Effector memory CD4-positive, alpha-beta T cell (primary cell): ENCODE results near the gene PALLD.

Experiments
- DNase-seq, 3 donors: peaks; one replicate each; pipeline ENCODE4 v3.0.0-alpha.2; 2020
- H3K27ac ChIP-seq: 2 replicates; pipeline ENCODE4 v1.7.0; 2013; ENCODE audit warnings: mild to moderate bottlenecking, low read length, moderate library complexity; ENCODE audit not compliant: insufficient read depth, poor library complexity, severe bottlenecking
- H3K27me3 ChIP-seq: replicated peaks from 2 replicates; pipeline ENCODE4 v1.7.0; 2013; ENCODE audit warnings: mild to moderate bottlenecking, low read length; ENCODE audit not compliant: insufficient read depth, control insufficient read depth, poor library complexity, severe bottlenecking
- H3K36me3 ChIP-seq: 2 replicates; pipeline ENCODE4 v1.7.0; 2013; ENCODE audit warnings: mild to moderate bottlenecking, low read length, moderate library complexity; ENCODE audit not compliant: control insufficient read depth, insufficient read depth
- H3K4me1 ChIP-seq: 2 replicates; pipeline ENCODE4 v1.7.0; 2013; ENCODE audit warnings: low read length, mild to moderate bottlenecking; ENCODE audit not compliant: control insufficient read depth, insufficient read depth, poor library complexity, severe bottlenecking
- H3K4me3 ChIP-seq: 2 replicates; pipeline ENCODE4 v1.7.0; 2013; ENCODE audit warnings: low read length, low read depth, mild to moderate bottlenecking; ENCODE audit not compliant: insufficient read depth, poor library complexity, severe bottlenecking
- H3K9me3 ChIP-seq: 2 replicates; pipeline ENCODE4 v1.7.0; 2013; ENCODE audit warnings: mild to moderate bottlenecking, low read length, moderate library complexity; ENCODE audit not compliant: control insufficient read depth

The PALLD gene

GRCh38 chr4:168868044-168868781, 371.4 kb downstream of the PALLD start:
- Histone ChIP-seq H3K36me3 (no peaks in the 10 kb centered on the region), H3K4me3 (no peak overlapping the region), H3K27ac (no peak overlapping the region), H3K27me3 (no peaks in the 10 kb centered on the region), H3K9me3 (no peaks in the 10 kb centered on the region), H3K4me1 (no peaks in the 10 kb centered on the region)
- no peak for DNase-seq

GRCh38 chr4:168868802-168869201, 371.9 kb downstream of the PALLD start:
- H3K27me3 ChIP-seq, result no peaks in the 10 kb centered on the region
- no peaks in the 10 kb centered on the region for H3K4me1 ChIP-seq
- no peak for DNase-seq
- H3K36me3 ChIP-seq, result no peaks in the 10 kb centered on the region
- no peak overlapping the region for H3K4me3 ChIP-seq
- H3K9me3 ChIP-seq, result no peaks in the 10 kb centered on the region
- H3K27ac ChIP-seq, result no peak overlapping the region

- DNase-seq, result no peak
- Histone ChIP-seq H3K4me3 (no peak overlapping the region), H3K27ac (no peak overlapping the region), H3K4me1 (no peaks in the 10 kb centered on the region), H3K36me3 (no peaks in the 10 kb centered on the region), H3K9me3 (no peaks in the 10 kb centered on the region), H3K27me3 (no peaks in the 10 kb centered on the region)
Observed at GRCh38 chr4:168870004-168870403, 373.2 kb downstream of the PALLD start.

GRCh38 chr4:168871632-168872031, 374.8 kb downstream of the PALLD start:
- H3K4me1 ChIP-seq, result no peaks in the 10 kb centered on the region
- no peaks in the 10 kb centered on the region for H3K27me3 ChIP-seq
- H3K36me3 ChIP-seq, result no peaks in the 10 kb centered on the region
- no peak for DNase-seq
- H3K9me3 ChIP-seq, result no peaks in the 10 kb centered on the region
- no peak overlapping the region for H3K27ac ChIP-seq
- H3K4me3 ChIP-seq, result no peak overlapping the region

GRCh38 chr4:168874083-168874482, 377.2 kb downstream of the PALLD start:
- no peak for DNase-seq
- Histone ChIP-seq H3K4me1 (peaks cover 6% of the 10 kb centered on the region), H3K36me3 (no peaks in the 10 kb centered on the region), H3K27me3 (no peaks in the 10 kb centered on the region), H3K4me3 (no peak overlapping the region), H3K27ac (no peak overlapping the region), H3K9me3 (no peaks in the 10 kb centered on the region)

DNA sequence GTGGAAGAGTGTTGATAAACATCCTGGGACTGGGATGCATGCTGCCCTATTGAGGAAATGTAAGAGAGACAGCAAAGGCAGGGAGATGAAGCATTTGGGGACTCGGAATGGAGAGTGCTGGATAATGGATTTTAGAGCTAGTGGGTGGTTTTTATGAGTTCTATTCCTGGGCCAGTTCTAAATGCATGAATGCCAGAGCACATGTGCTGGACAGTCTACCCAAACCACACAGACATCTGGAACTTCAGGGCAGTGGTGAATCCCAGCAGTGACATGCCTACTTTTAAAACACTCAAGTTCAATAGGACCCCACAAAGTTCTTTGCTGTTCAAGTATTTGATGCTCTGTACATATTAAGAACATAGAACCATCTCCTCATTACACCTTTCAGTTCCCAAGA, 379.3 kb downstream of the PALLD start:
- Histone ChIP-seq H3K4me1 (peaks cover 6% of the 10 kb centered on the region), H3K4me3 (no peak overlapping the region)
- DNase-seq, result no peak

GRCh38 chr4:168877511-168878491, 380.9 kb downstream of the PALLD start:
- no peaks in the 10 kb centered on the region for H3K36me3 ChIP-seq
- H3K27me3 ChIP-seq, result peaks cover 5% of the 10 kb centered on the region
- no peak overlapping the region for H3K4me3 ChIP-seq
- no peaks in the 10 kb centered on the region for H3K9me3 ChIP-seq
- H3K4me1 ChIP-seq, result peaks cover 6% of the 10 kb centered on the region
- no peak for DNase-seq
- no peak overlapping the region for H3K27ac ChIP-seq

More for the DNA sequence above, 379.3 kb downstream of the PALLD start:
- Histone ChIP-seq H3K27me3 (no peaks in the 10 kb centered on the region), H3K36me3 (no peaks in the 10 kb centered on the region), H3K27ac (no peak overlapping the region), H3K9me3 (no peaks in the 10 kb centered on the region)

- Histone ChIP-seq H3K4me3 (no peak overlapping the region), H3K36me3 (no peaks in the 10 kb centered on the region), H3K4me1 (peaks cover 6% of the 10 kb centered on the region), H3K9me3 (no peaks in the 10 kb centered on the region), H3K27me3 (peaks cover 5% of the 10 kb centered on the region), H3K27ac (no peak overlapping the region)
- no peak for DNase-seq
Observed at GRCh38 chr4:168878623-168879022, 381.8 kb downstream of the PALLD start.

GRCh38 chr4:168879188-168879587, 382.3 kb downstream of the PALLD start:
- H3K27ac ChIP-seq, result no peak overlapping the region

More at GRCh38 chr4:168879188-168879587, 382.3 kb downstream of the PALLD start:
- no peak for DNase-seq
- H3K4me3 ChIP-seq, result no peak overlapping the region
- peaks cover 6% of the 10 kb centered on the region for H3K4me1 ChIP-seq
- peaks cover 5% of the 10 kb centered on the region for H3K27me3 ChIP-seq
- H3K36me3 ChIP-seq, result no peaks in the 10 kb centered on the region
- no peaks in the 10 kb centered on the region for H3K9me3 ChIP-seq
